AG08396 (cell line): ENCODE results near the gene MIOS.

Experiments
- DNase-seq: peaks from one replicate; pipeline ENCODE4 v3.0.0; 2012; ENCODE audit warnings: low spot score, mixed read lengths

MIOS gene

GRCh38 chr7:7566651-7567611, at the start of gene MIOS:
Gene MIOS, plus strand, starts transcription at chr7:7566884. Its CDS starts 5,592 bp downstream, at chr7:7572476.
- DNase-seq: peak; percentile 96

GRCh38 chr7:7517754-7518153, 48.9 kb upstream of the MIOS start:
- DNase-seq: no peak

GRCh38 chr7:7519056-7519455, 47.6 kb upstream of the MIOS start:
- DNase-seq: no peak

GRCh38 chr7:7519528-7519927, 47.2 kb upstream of the MIOS start:
- no peak for DNase-seq

- no peak for DNase-seq
These were observed 45.4 kb upstream of the MIOS start for GRCh38 chr7:7521259-7521658.

GRCh38 chr7:7522421-7522820, 44.3 kb upstream of the MIOS start:
- no peak for DNase-seq

GRCh38 chr7:7524121-7524520, 42.6 kb upstream of the MIOS start:
- no peak for DNase-seq

GRCh38 chr7:7526006-7526405, 40.7 kb upstream of the MIOS start:
- no peak for DNase-seq

GRCh38 chr7:7527047-7527446, 39.6 kb upstream of the MIOS start:
- DNase-seq: no peak

GRCh38 chr7:7529328-7529727, 37.4 kb upstream of the MIOS start:
- no peak for DNase-seq

- no peak for DNase-seq
These were observed 32.8 kb upstream of the MIOS start for GRCh38 chr7:7533831-7534430.

GRCh38 chr7:7535691-7536090, 31.0 kb upstream of the MIOS start, which contains the start of gene COL28A1:
Gene COL28A1, minus strand, starts transcription at chr7:7535873. Its CDS starts 2,998 bp downstream, at chr7:7532875.
- no peak for DNase-seq

- DNase-seq: no peak
These were observed 30.2 kb upstream of the MIOS start for GRCh38 chr7:7536396-7537019.

- DNase-seq: no peak
These were observed 29.0 kb upstream of the MIOS start for GRCh38 chr7:7537711-7538110.

GRCh38 chr7:7539152-7539551, 27.5 kb upstream of the MIOS start:
- DNase-seq: no peak

- no peak for DNase-seq
These were observed 27.0 kb upstream of the MIOS start for GRCh38 chr7:7539711-7540110.

- no peak for DNase-seq
These were observed 24.3 kb upstream of the MIOS start for GRCh38 chr7:7542251-7542835.

GRCh38 chr7:7548407-7548806, 18.3 kb upstream of the MIOS start:
- DNase-seq: no peak

GRCh38 chr7:7550663-7551062, 16.0 kb upstream of the MIOS start:
- no peak for DNase-seq

GRCh38 chr7:7552199-7552598, 14.5 kb upstream of the MIOS start:
- DNase-seq: no peak

GRCh38 chr7:7553386-7553785, 13.3 kb upstream of the MIOS start:
- DNase-seq: no peak

- no peak for DNase-seq
These were observed 12.7 kb upstream of the MIOS start for GRCh38 chr7:7554021-7554432.
